K562 (cell line): Measurements from ENCODE around the gene FAM171A2. TPM values are rescaled to one million over a fixed set of nuclear protein-coding genes. Genes with fewer than 3 reads are reported as not detected.

ENCODE experiments used
- CCNT2 ChIP-seq: IDR thresholded peaks from 2 replicates; pipeline ENCODE4 v1.6.1; 2011; ENCODE audit warnings: borderline replicate concordance, low read depth, mild to moderate bottlenecking, moderate library complexity, mixed read lengths, low read length; ENCODE audit not compliant: insufficient read length; ENCODE audit errors: extremely low read depth
- HEY1 ChIP-seq: fragments of 250-450 bp; sonication (Bioruptor Pico); IDR thresholded peaks from 2 replicates; pipeline ENCODE4 v1.5.0; 2020; ENCODE audit warnings: mild to moderate bottlenecking, moderate library complexity, borderline replicate concordance
- HNRNPL ChIP-seq: fragments of 200-400 bp; formaldehyde crosslinking; IDR thresholded peaks from 2 replicates; pipeline ENCODE4 v1.6.1; 2017; ENCODE audit warnings: low read depth, mild to moderate bottlenecking, low read length
- KAT7 ChIP-seq: sonication (generic); formaldehyde crosslinking; IDR thresholded peaks from 2 replicates; pipeline ENCODE4 v1.8.0; 2022; ENCODE audit warnings: missing genetic modification reagents, mild to moderate bottlenecking, borderline replicate concordance
- KDM5B ChIP-seq: fragments of 200-600 bp; sonication (generic); IDR thresholded peaks from 2 replicates; pipeline ENCODE4 v1.6.1; 2012; ENCODE audit warnings: low read depth, mild to moderate bottlenecking, moderate library complexity, low read length, control low read depth, inconsistent platforms; ENCODE audit not compliant: insufficient replicate concordance
- MAZ ChIP-seq, 2 experiments: fragments of 450-650 bp in 1 of 2; sonication (generic) in 1 of 2; formaldehyde crosslinking; IDR thresholded peaks in 1 of 2; conservative IDR thresholded peaks in 1 of 2; 2 replicates each; pipeline versions ENCODE4 v1.4.0 to v1.5.0; 2020; ENCODE audit warnings: mild to moderate bottlenecking in 1 of 2, missing genetic modification reagents in 1 of 2
- MIER1 ChIP-seq: fragments of 450-650 bp; IDR thresholded peaks from 2 replicates; pipeline ENCODE4 v1.6.1; 2016; ENCODE audit warnings: antibody characterized with exemption, mild to moderate bottlenecking, low read depth
- POLR3A ChIP-seq: IDR thresholded peaks from 2 replicates; pipeline ENCODE4 v1.6.1; 2011; ENCODE audit warnings: borderline replicate concordance, mild to moderate bottlenecking, moderate library complexity; ENCODE audit not compliant: insufficient read length, insufficient read depth; ENCODE audit errors: extremely low read depth
- SNIP1 ChIP-seq: fragments of 450-650 bp; IDR thresholded peaks from 2 replicates; pipeline ENCODE4 v1.7.1; 2017; ENCODE audit warnings: low read depth, mild to moderate bottlenecking
- TAF7 ChIP-seq: fragments of 450-650 bp; IDR thresholded peaks from 2 replicates; pipeline ENCODE4 v1.6.1; 2016; ENCODE audit warnings: missing genetic modification characterization, missing compliant biosample characterization
- THAP12 ChIP-seq: fragments of 250-450 bp; sonication (Bioruptor Pico); IDR thresholded peaks from 2 replicates; pipeline ENCODE4 v1.9.0; 2021; ENCODE audit warnings: mild to moderate bottlenecking, inconsistent platforms
- TRIM28 ChIP-seq: fragments of 450-650 bp; IDR thresholded peaks from 2 replicates; pipeline ENCODE4 v1.6.1; 2017
- ZNF12 ChIP-seq: sonication (generic); formaldehyde crosslinking; IDR thresholded peaks from 2 replicates; pipeline ENCODE4 v1.4.0; 2020; ENCODE audit warnings: mild to moderate bottlenecking, missing genetic modification reagents
- ZNF347 ChIP-seq: fragments of 450-650 bp; formaldehyde crosslinking; IDR thresholded peaks from 2 replicates; pipeline ENCODE4 v1.4.0; 2020; ENCODE audit warnings: low read depth, mild to moderate bottlenecking, moderate library complexity
- ZNF583 ChIP-seq: fragments of 250-450 bp; sonication (Bioruptor Pico); IDR thresholded peaks from 2 replicates; pipeline ENCODE4 v1.4.0; 2020
- ZNF584 ChIP-seq: fragments of 200-800 bp; sonication (Bioruptor generic); IDR thresholded peaks from 2 replicates; pipeline ENCODE4 v1.6.1; 2016; ENCODE audit warnings: low read depth, mild to moderate bottlenecking, missing genetic modification characterization, missing compliant biosample characterization
- ZNF76 ChIP-seq: fragments of 250-450 bp; sonication (Bioruptor Pico); IDR thresholded peaks from 2 replicates; pipeline ENCODE4 v1.4.0; 2020; ENCODE audit warnings: mild to moderate bottlenecking, moderate library complexity, borderline replicate concordance
- polyA plus RNA-seq, 8 experiments: library from polyadenylated mRNA; depleted of rRNA in 4 of 8; stranded (reverse) in 5 of 8; unstranded in 3 of 8; fragments of >200 nt; fragmentation: Nextera tagmentation in 2 of 8; fragmentation: Illumina TruSeq in 1 of 8; extraction: Ambion mirVana in 2 of 8; extraction: Trizol in 1 of 8; gene quantifications; 2 replicates each; pipeline versions ENCODE4 v1.2.1 to v1.2.3, GENCODE V29; 2011 to 2014; ENCODE audit warnings: inconsistent platforms in 1 of 8, missing spikeins in 1 of 8
- total RNA-seq, 7 experiments: library from RNA; depleted of rRNA in 6 of 7; stranded (reverse); fragments of >200 nt in 6 of 7; fragmentation: Illumina TruSeq in 2 of 7; extraction: Trizol in 2 of 7; gene quantifications; 2 replicates each; pipeline versions ENCODE4 v1.2.1 to v1.2.3, GENCODE V29; 2011 to 2021; ENCODE audit warnings: low replicate concordance in 1 of 7
- TF ChIP-seq, protein P1 (sequence below): fragments of 450-650 bp; IDR thresholded peaks from 2 replicates; pipeline ENCODE4 v1.6.1; 2016; ENCODE audit warnings: low read depth

Gene FAM171A2
- total and polyA plus RNA-seq, 9 of the 15 experiments (the other 6 are each of a cell fraction or from before 2014, with no cell fraction given), result 0.10 to 10.2 (median 2.0) TPM; not detected in 1

DNA sequence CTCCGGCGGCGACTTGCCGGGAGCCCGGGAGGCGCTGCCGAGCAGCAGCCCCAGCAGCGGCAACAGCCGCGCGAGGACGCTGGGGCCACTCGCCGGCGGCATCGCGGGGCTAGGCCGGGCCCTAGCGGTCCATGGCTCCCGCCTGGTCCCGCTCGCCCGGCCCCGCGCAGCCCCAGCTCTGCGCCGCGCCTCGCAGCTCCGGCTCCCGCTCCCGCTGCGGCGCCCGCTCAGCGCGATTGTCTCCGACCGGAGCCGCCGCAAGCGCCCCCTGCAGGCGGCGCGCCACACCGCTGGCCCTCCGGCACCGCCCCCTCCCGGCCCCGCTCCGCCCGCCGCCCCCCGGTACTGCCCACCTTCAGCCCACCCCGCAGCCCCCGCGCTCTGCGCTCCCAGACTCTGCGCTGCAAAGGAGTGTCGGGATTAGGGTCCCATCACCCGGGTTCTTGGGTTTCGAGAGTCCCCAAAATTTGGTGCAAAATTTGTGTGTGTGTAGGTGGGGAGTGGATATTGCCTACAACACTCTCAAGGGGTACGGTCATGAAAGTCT, at the start of gene FAM171A2 (continued):
- TF ChIP-seq, protein P1, sequence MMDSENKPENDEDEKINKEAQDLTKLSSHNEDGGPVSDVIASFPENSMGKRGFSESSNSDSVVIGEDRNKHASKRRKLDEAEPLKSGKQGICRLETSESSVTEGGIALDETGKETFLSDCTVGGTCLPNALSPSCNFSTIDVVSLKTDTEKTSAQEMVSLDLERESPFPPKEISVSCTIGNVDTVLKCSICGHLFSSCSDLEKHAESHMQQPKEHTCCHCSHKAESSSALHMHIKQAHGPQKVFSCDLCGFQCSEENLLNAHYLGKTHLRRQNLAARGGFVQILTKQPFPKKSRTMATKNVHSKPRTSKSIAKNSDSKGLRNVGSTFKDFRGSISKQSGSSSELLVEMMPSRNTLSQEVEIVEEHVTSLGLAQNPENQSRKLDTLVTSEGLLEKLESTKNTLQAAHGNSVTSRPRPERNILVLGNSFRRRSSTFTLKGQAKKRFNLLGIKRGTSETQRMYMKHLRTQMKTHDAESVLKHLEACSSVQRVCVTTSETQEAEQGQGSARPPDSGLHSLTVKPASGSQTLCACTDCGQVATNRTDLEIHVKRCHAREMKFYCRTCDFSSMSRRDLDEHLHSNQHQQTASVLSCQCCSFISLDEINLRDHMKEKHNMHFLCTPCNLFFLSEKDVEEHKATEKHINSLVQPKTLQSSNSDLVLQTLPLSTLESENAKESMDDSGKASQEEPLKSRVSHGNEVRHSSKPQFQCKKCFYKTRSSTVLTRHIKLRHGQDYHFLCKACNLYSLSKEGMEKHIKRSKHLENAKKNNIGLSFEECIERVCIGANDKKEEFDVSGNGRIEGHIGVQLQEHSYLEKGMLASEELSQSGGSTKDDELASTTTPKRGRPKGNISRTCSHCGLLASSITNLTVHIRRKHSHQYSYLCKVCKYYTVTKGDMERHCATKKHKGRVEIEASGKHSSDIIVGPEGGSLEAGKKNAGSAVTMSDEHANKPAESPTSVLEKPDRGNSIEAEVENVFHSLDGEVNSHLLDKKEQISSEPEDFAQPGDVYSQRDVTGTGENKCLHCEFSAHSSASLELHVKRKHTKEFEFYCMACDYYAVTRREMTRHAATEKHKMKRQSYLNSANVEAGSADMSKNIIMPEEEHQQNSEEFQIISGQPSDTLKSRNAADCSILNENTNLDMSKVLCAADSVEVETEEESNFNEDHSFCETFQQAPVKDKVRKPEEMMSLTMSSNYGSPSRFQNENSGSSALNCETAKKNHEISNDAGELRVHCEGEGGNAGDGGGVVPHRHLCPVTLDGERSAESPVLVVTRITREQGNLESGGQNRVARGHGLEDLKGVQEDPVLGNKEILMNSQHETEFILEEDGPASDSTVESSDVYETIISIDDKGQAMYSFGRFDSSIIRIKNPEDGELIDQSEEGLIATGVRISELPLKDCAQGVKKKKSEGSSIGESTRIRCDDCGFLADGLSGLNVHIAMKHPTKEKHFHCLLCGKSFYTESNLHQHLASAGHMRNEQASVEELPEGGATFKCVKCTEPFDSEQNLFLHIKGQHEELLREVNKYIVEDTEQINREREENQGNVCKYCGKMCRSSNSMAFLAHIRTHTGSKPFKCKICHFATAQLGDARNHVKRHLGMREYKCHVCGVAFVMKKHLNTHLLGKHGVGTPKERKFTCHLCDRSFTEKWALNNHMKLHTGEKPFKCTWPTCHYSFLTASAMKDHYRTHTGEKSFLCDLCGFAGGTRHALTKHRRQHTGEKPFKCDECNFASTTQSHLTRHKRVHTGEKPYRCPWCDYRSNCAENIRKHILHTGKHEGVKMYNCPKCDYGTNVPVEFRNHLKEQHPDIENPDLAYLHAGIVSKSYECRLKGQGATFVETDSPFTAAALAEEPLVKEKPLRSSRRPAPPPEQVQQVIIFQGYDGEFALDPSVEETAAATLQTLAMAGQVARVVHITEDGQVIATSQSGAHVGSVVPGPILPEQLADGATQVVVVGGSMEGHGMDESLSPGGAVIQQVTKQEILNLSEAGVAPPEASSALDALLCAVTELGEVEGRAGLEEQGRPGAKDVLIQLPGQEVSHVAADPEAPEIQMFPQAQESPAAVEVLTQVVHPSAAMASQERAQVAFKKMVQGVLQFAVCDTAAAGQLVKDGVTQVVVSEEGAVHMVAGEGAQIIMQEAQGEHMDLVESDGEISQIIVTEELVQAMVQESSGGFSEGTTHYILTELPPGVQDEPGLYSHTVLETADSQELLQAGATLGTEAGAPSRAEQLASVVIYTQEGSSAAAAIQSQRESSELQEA, result no peak
- no peak for TF ChIP-seq TRIM28
- TF ChIP-seq KAT7 (CRISPR knock-in tag), result no peak
- no peak for TF ChIP-seq HNRNPL
- TF ChIP-seq ZNF583 (CRISPR knock-in tag), result peak; percentile 69; the same call in 1 of the 2 replicates
- no peak for TF ChIP-seq POLR3A
- no peak for TF ChIP-seq ZNF347 (CRISPR knock-in tag)
- TF ChIP-seq SNIP1, result no peak
- peak; percentile 47 for TF ChIP-seq KDM5B
- no peak for TF ChIP-seq HEY1 (CRISPR knock-in tag)
- TF ChIP-seq THAP12 (CRISPR knock-in tag), result peak; percentile 78; the same call in 1 of the 2 replicates
- no peak for TF ChIP-seq ZNF76 (CRISPR knock-in tag)
- peak; percentile 28 to 35; a peak in 1 of 4 replicates for TF ChIP-seq MAZ (CRISPR knock-in tag; conservative IDR thresholded peaks at IDR 0.05 in 1 of 2, IDR thresholded peaks at IDR 0.05 in 1 of 2)
- TF ChIP-seq MIER1, result no peak
- TF ChIP-seq ZNF12, result no peak
- TF ChIP-seq CCNT2, result peak; percentile 68
- TF ChIP-seq TAF7 (tag), result no peak
- no peak for TF ChIP-seq ZNF584 (CRISPR knock-in tag)
